Endothelial cell of umbilical vein (primary cell): ENCODE measurements around the gene MCCC1. TPM values are rescaled to one million over a fixed set of nuclear protein-coding genes. Genes with fewer than 3 reads are reported as not detected.

Experiments
- BruUV-seq: library from RNA; stranded (reverse); fragments of 400-500 nt; replicated peaks from 2 replicates; lab custom pipeline; 2021; lab: Mats Ljungman, UMichigan
- CTCF ChIA-PET: fragments of 300-600, 350-600 bp; sonication (Branson Sonifier 250); formaldehyde crosslinking; loops from one replicate; lab custom pipeline; 2021; ENCODE audit warnings: antibody characterized with exemption, inconsistent platforms; lab: Charles Lee
- POLR2A ChIA-PET: fragments of 300-600, 350-600 bp; sonication (Branson Sonifier 250); formaldehyde crosslinking; loops from one replicate; lab custom pipeline; 2021; ENCODE audit warnings: antibody characterized with exemption, inconsistent platforms; lab: Charles Lee
- DNase-seq: peaks from one replicate; pipeline ENCODE4 v3.0.0-alpha.2; 2011; ENCODE audit warnings: low read depth, low spot score
- FAIRE-seq: peaks from 2 replicates; lab custom pipeline; 2011; peaks lifted over from hg19 to GRCh38; lab: Jason Lieb, UNC
- H2AFZ ChIP-seq: 2 replicates; pipeline ENCODE4 v1.6.0; 2012; ENCODE audit warnings: low read depth, low read length, control low read depth, inconsistent platforms
- H3K27ac ChIP-seq: 2 replicates; pipeline ENCODE4 v1.5.1; 2011; ENCODE audit warnings: low read depth, mild to moderate bottlenecking, control low read depth, low read length, moderate library complexity; ENCODE audit not compliant: insufficient read depth
- H3K27me3 ChIP-seq, 2 experiments: 2 replicates each; pipeline versions ENCODE4 v1.6.0 to v1.6.1; 2011; ENCODE audit warnings: low read length in 2 of 2, mixed read lengths in 1 of 2; ENCODE audit not compliant: control insufficient read depth in 2 of 2, insufficient read depth in 2 of 2
- H3K36me3 ChIP-seq, 2 experiments: 2 replicates in 1 of 2; 3 replicates in 1 of 2; pipeline ENCODE4 v1.5.1; 2011; ENCODE audit warnings: low read length in 2 of 2, mild to moderate bottlenecking in 1 of 2, moderate library complexity in 1 of 2; ENCODE audit not compliant: control insufficient read depth in 2 of 2, insufficient read depth in 2 of 2; ENCODE audit errors: extremely low read depth in 1 of 2
- H3K4me1 ChIP-seq: 3 replicates; pipeline ENCODE4 v1.5.1; 2011; ENCODE audit warnings: mild to moderate bottlenecking, low read length; ENCODE audit not compliant: control insufficient read depth, insufficient read depth; ENCODE audit errors: extremely low read depth
- H3K4me2 ChIP-seq: 2 replicates; pipeline ENCODE4 v1.6.1; 2011; ENCODE audit warnings: low read length, control low read depth, mixed read lengths; ENCODE audit not compliant: insufficient read depth
- H3K4me3 ChIP-seq, 3 experiments: fragments of 200-600 bp in 1 of 3; sonication (generic), shearing (Covaris generic) in 1 of 3; replicated peaks in 1 of 3; 2 replicates each; pipeline ENCODE4 v1.5.1; 2011 to 2016; ENCODE audit warnings: control low read depth in 3 of 3, low read length in 3 of 3, mild to moderate bottlenecking in 2 of 3, inconsistent platforms in 1 of 3, low read depth in 1 of 3, moderate library complexity in 1 of 3; ENCODE audit not compliant: insufficient read depth in 1 of 3
- H3K79me2 ChIP-seq: 2 replicates; pipeline ENCODE4 v1.6.0; 2012; ENCODE audit warnings: low read length, inconsistent platforms; ENCODE audit not compliant: control insufficient read depth, insufficient read depth
- H3K9ac ChIP-seq: replicated peaks from 2 replicates; pipeline ENCODE3; 2011; ENCODE audit warnings: low read length, control low read depth; ENCODE audit not compliant: insufficient read depth; ENCODE audit errors: extremely low read depth
- H3K9me1 ChIP-seq: replicated peaks from 3 replicates; pipeline ENCODE4 v1.6.0; 2011; ENCODE audit warnings: mild to moderate bottlenecking, low read length; ENCODE audit not compliant: control insufficient read depth, insufficient read depth; ENCODE audit errors: extremely low read depth
- H3K9me3 ChIP-seq: replicated peaks from 2 replicates; pipeline ENCODE4 v1.5.1; 2012; ENCODE audit warnings: low read length, inconsistent platforms; ENCODE audit not compliant: control insufficient read depth, insufficient read depth
- H4K20me1 ChIP-seq: replicated peaks from 2 replicates; pipeline ENCODE3; 2011; ENCODE audit warnings: mild to moderate bottlenecking, low read length; ENCODE audit not compliant: control insufficient read depth, insufficient read depth; ENCODE audit errors: extremely low read depth
- EZH2 ChIP-seq: IDR thresholded peaks from 2 replicates; pipeline ENCODE4 v1.6.1; 2012; ENCODE audit warnings: borderline replicate concordance, low read depth, mild to moderate bottlenecking, moderate library complexity, low read length, inconsistent platforms; ENCODE audit not compliant: severe bottlenecking
- GATA2 ChIP-seq: IDR thresholded peaks from 2 replicates; pipeline ENCODE4 v1.7.0; 2011; ENCODE audit warnings: low read depth, mild to moderate bottlenecking, moderate library complexity, mixed read lengths, low read length; ENCODE audit not compliant: insufficient read length, insufficient read depth
- JUN ChIP-seq: IDR thresholded peaks from 2 replicates; pipeline ENCODE4 v1.6.1; 2011; ENCODE audit warnings: borderline replicate concordance, low read depth; ENCODE audit not compliant: insufficient read length, insufficient read depth
- MYC ChIP-seq: IDR thresholded peaks from one replicate; pipeline ENCODE4 v1.6.1; 2011; ENCODE audit warnings: mild to moderate bottlenecking, low read depth, low read length
- POLR2A ChIP-seq: IDR thresholded peaks from 2 replicates; pipeline ENCODE4 v1.6.1; 2012; ENCODE audit warnings: low read depth, mild to moderate bottlenecking, control low read depth, low read length
- dilution Hi-C: fragments of 300-500 bp; cut with MboI; formaldehyde crosslinking; loops from one replicate; pipeline ENCODE4 v1.15.0; 2019; ENCODE audit warnings: low sequenced_read_pairs; ENCODE audit not compliant: extremely low pct_ligation_motif_present
- intact Hi-C: fragments of 100-400 bp; cut with micrococcal nuclease; formaldehyde crosslinking; loops from one replicate; pipeline ENCODE4 v1.10.0; 2022
- polyA plus RNA-seq, 4 experiments: library from polyadenylated mRNA; depleted of rRNA in 3 of 4; stranded (reverse) in 3 of 4; unstranded in 1 of 4; fragments of >200 nt; gene quantifications; 2 replicates each; pipeline versions ENCODE4 v1.2.1 to v1.2.3, GENCODE V29; 2011 to 2012; ENCODE audit warnings: missing spikeins in 1 of 4
- total RNA-seq: library from RNA; stranded (reverse); gene quantifications from 2 replicates; pipeline ENCODE4 v1.2.3, GENCODE V29; 2021
- TF ChIP-seq, protein P1 (sequence below), 2 donors: IDR thresholded peaks; 1 replicate in 1 of 2; 2 replicates in 1 of 2; pipeline ENCODE4 v1.5.1; 2011; ENCODE audit warnings: low read length in 2 of 2, mild to moderate bottlenecking in 2 of 2, moderate library complexity in 2 of 2, control low read depth in 1 of 2, inconsistent platforms in 1 of 2, low read depth in 1 of 2; ENCODE audit not compliant: insufficient read depth in 1 of 2; ENCODE audit errors: extremely low read depth in 1 of 2
- TF ChIP-seq, protein P2 (sequence below): IDR thresholded peaks from 2 replicates; pipeline ENCODE4 v1.6.1; 2011; ENCODE audit not compliant: insufficient read depth, insufficient read length

Gene MCCC1
- total and polyA plus RNA-seq, 2 donors (not counting 3 experiments of a cell fraction or from before 2014, with no cell fraction given), result 9.2 to 19.7 TPM

- H3K9me3 ChIP-seq, result no peaks in the 10 kb centered on the region
Measured at GRCh38 chr3:183061391-183062172, 37.7 kb downstream of the MCCC1 start.

More at GRCh38 chr3:183061391-183062172, 37.7 kb downstream of the MCCC1 start:
- intact Hi-C loops, result no loop called here
- no TSS peak for BruUV-seq
- ChIA-PET POLR2A (no interaction called here), CTCF (no interaction called here)
- FAIRE-seq (no peak), DNase-seq (no peak)
- Histone ChIP-seq H4K20me1 (no peaks in the 10 kb centered on the region), H3K4me1 (no peaks in the 10 kb centered on the region), H3K27me3 (no peaks in the 10 kb centered on the region), H3K9me1 (no peaks in the 10 kb centered on the region), H3K4me3 (no peak overlapping the region), H3K79me2 (no peaks in the 10 kb centered on the region), H2AFZ (no peak overlapping the region), H3K4me2 (no peak overlapping the region), H3K9ac (no peak overlapping the region), H3K27ac (no peak overlapping the region), H3K36me3 (no peaks in the 10 kb centered on the region)
- dilution Hi-C loops, result no loop called here
- TF ChIP-seq, protein P1, sequence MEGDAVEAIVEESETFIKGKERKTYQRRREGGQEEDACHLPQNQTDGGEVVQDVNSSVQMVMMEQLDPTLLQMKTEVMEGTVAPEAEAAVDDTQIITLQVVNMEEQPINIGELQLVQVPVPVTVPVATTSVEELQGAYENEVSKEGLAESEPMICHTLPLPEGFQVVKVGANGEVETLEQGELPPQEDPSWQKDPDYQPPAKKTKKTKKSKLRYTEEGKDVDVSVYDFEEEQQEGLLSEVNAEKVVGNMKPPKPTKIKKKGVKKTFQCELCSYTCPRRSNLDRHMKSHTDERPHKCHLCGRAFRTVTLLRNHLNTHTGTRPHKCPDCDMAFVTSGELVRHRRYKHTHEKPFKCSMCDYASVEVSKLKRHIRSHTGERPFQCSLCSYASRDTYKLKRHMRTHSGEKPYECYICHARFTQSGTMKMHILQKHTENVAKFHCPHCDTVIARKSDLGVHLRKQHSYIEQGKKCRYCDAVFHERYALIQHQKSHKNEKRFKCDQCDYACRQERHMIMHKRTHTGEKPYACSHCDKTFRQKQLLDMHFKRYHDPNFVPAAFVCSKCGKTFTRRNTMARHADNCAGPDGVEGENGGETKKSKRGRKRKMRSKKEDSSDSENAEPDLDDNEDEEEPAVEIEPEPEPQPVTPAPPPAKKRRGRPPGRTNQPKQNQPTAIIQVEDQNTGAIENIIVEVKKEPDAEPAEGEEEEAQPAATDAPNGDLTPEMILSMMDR (IDR thresholded peaks at IDR 0.05; ENCODE audit: extremely low read depth in 1 of 2, insufficient read depth in 1 of 2, low read depth in 1 of 2, low read length in 2 of 2), result no peak
- TF ChIP-seq JUN (no peak), GATA2 (no peak), EZH2 (no peak), POLR2A (no peak), MYC (no peak)
- TF ChIP-seq, protein P2, sequence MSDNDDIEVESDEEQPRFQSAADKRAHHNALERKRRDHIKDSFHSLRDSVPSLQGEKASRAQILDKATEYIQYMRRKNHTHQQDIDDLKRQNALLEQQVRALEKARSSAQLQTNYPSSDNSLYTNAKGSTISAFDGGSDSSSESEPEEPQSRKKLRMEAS, result no peak
